GM18873 (cell line): Measurements from ENCODE around the gene CNTNAP2.

Source experiments
- ATAC-seq: cut with Tn5 transposase; IDR thresholded peaks from one replicate; pipeline ENCODE4 v1.9.1; 2021; ENCODE audit warnings: mild to moderate bottlenecking, moderate library complexity, moderate number of reproducible peaks; ENCODE audit not compliant: unreplicated experiment, low FRiP score

Gene CNTNAP2

DNA sequence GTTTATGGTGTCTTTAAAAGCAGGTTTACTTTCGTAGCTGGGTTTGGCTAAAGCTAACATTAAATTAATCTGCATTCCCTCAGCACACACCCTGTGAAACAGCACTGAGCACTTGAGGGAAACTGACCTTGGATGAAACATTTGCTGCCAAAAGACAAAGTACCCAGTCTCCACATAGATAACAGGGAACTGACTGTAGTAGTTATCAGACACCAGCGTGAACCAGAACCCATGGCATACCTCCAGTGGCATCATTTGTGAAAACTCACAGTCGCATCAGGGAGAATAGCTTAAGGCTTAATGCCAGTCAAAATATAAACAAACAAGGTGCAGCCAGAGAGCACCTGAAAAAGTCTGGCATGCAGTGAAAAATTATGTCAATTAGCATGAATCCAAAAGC, 2116.2 kb downstream of the CNTNAP2 start:
- no peak for ATAC-seq

DNA sequence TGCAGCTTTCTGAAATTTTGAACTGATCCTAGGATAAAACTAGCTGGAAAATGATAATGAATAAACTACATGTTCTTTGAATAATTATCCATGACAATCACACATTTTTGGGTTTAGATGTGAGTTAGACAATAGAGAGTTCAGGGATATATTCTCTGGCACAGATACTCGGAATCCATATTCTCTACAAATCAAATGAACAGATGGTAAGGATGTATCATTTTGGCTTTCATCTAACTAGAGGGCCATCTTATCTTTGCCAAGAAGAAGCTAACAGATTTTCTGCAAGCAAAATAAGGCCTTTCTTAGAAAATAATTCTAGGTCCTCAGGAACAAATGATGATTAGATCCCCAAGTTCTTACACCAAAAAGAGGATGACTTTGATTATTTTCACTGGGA, 2118.1 kb downstream of the CNTNAP2 start:
- ATAC-seq, result no peak

DNA sequence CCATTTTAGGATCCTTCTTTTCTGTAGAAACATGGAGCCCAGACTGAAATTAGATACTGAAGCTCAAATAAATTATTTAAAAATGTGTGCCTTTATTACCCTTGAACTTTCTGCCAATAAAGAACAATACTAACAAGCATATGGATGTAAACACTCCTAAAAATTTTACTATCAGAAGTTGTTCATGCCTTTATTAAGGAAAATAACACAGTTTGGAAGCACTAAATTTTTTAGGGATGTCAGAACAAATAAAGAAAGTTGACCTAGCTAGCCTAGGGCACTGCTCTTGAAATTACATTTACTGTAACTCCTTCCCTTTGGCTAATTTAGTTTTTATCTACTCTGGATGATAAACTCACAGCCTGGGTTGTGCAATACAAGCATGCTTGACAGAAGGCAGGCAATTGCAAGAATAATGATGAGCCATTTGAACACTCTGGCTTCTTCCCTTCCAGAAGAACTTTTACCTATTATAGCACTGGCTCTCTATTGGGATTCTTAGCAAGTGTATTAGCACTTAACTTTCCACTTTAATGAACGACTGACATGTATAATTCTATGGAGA, 2122.2 kb downstream of the CNTNAP2 start:
- ATAC-seq, result no peak

DNA sequence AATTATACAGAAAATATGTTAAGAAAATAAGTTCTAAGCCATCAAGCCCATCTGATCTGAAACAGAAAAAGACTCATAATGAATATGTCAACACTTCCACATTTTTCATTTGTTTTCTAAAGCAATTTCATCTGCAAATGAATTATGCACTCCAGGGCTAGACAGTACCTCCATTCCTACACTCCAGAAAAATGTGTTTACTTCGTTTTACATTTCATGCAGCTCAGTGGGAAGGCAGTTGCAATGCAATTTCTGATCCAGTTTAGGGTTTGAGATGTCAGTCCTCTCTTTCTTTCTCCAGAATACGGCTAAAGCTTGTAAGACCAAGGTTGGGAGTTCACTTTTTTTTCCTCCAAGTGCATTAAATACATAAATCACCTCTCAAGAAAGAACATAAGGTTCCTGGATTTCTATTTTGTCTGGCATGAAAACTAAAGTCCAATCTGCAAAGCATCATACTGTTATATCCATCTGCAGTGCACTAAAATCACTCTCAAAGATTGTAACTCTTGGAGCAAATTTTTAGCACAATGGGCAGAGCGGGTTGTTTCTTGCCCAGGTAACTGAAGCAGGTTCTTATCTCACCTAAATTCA, 2125.2 kb downstream of the CNTNAP2 start:
- ATAC-seq, result peak; percentile 11

DNA sequence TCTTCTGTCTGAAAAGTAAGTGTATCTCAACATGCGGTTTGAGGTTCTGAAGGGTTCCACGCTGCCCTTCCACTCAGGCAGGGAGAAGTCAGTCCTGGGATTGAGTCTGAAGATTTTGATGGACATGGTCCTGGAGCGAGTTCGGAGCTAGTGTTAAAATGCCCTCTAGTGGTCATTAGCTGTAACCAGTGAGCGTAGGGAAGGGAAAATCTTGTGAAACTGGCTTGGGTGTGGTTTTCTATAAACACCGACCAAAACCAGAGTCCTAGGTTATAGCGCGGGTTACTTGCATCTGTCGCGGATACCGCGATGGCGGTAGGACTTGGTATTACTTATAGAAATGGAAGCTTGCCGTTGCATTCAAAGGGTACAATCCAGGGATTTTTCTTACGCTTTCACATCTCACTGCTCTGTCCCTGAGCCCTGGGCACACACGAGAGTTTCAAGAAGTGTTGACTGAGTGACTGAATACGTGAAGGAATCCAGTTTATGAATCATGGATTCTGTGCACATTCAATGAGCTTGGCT, 2125.8 kb downstream of the CNTNAP2 start:
- peak; percentile 78 for ATAC-seq

DNA sequence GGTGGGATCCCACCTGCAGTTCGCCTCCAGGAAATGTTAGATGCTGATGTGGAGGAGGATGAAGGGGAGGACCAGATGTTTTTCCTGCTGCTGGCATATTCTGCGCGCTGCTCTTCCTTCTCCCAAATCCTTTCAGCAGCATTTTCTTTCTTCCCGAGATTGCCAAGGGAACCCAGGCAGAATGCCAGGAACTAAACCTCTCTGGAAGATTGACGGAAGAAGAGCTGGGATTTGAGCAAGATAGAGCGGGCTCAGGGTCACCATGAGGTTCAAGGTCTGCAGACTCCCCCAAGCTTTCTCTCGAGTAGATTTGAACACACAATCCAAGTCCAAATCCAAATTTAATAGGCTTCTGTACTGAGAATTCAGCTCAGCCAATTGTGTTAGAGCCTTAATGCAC, 2128.8 kb downstream of the CNTNAP2 start:
- ATAC-seq, result no peak

DNA sequence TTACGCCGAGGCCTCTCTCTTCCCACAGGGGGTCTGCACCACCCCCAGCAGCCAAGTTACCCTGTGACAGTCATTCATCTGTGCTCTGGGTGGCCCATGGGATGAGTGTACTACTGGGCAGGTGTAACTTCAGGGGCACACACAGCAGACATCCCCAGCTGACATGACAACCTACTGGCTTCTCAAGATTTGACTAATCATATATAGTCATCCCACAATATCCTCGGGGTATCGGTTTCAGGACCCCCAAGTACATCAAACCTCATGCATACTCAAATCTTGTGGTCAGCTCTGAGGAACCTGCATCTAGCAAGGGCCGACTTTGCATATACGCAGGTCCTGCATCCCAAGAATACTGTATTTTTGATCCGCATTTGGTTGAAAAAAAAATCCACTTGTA, 2137.0 kb downstream of the CNTNAP2 start:
- peak; percentile 69 for ATAC-seq

DNA sequence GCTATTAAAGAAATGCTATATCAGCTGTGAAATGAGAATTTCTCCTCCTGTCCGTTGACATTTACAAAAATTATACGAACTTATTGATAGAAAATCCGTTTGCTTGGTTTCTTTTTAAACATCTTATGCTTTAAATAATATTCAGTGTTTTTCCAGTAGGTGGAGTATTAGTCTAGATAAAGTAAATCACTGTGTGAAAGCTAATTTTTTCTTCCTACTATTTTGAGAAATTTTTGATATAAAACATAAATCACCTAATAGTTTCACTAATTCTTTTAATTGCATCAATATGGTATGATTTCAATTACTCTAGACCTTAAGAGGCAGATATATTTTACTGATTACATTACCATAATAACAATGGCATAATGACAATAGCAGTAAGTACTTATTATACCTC, 2138.7 kb downstream of the CNTNAP2 start:
- no peak for ATAC-seq

DNA sequence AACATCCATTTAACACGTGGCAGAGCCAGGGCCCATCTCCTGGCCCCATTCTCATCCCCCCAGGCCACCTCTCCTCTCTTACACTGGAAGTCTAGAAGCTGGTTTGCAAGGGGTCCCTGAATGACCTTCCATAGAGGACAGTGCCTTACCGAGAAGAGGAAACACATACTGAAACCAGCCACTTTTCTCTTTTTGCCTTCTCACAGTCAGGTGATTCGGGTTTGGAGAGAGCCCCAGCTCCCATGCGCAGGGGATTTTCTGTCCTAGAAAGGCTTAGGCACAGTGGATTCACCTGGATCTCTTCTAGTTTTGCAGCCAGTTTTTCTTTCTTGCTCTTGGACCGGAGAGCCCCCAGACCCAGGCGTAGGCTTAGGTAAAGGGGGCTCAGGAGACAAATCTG, 2139.8 kb downstream of the CNTNAP2 start:
- no peak for ATAC-seq

DNA sequence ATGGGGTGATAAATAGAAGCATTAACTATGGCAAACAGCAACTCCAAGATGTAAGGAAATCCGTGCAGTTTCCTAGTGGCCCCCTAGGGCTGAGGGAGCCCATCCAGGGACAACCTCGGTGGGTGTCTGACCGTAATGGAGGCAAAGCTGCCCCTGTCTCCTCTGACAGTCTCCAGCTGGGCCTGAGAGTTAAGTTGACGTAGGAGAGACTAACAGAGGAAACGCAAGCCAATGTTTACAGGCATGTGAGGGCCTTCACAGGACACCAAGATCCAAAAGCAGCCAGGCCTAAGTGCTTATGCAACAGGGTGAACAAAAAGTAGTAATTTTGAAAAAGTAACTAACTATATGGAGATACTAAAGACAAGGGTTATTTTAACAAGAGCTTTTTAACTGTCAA, 2144.0 kb downstream of the CNTNAP2 start:
- no peak for ATAC-seq

DNA sequence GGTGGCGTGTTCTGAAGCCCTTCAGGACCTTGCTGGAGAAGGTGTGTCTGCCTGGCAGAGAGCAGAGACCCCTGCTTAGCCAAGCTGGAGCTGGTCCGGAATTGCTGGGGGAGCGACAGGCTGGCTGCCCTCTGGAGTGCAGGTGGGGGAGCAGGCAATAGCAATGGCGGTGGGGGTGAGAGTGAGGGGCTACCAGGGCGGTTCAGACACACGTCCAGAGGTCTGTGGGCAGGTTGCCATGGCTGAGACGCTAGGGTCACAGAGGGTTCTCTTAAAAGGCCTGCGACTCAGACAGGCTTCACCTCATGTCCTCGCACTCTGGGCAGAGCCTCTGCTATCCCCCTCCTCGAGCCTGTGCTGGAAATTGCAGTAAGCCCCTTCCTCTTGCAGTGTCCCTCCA, 2144.9 kb downstream of the CNTNAP2 start:
- ATAC-seq, result no peak

DNA sequence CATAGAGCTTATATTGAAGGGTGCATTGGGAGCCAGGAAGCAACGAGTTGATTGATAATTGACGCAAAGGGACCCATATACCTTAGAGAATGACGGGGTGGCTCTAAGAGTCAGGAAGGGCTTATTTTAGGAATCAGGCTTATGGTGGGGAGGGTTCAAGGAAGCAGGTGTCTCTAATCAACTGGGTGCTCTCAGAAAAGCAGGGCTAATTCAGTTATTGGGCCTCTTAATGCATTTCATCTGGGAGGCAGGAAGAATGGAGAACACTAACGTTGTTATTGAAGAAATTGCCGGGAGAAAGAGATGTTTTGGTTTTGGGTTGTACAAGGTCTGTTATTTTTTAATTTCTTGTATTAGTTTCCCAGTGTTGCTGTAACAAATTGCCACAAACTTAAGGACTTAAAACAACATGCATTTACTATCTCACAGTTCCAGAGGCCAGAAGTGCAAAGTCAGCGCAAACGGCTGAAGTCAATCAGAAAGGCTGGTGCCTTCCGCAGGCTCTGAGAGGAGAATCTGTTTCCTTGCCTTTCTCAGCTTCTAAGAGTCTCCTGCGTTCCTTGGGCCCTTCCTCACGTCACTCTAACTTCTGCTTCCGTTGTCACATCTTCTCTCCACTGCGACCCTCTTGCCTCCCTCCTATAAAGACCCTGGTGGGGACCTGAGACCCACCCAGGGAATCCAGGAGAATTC, 2145.5 kb downstream of the CNTNAP2 start:
- no peak for ATAC-seq

DNA sequence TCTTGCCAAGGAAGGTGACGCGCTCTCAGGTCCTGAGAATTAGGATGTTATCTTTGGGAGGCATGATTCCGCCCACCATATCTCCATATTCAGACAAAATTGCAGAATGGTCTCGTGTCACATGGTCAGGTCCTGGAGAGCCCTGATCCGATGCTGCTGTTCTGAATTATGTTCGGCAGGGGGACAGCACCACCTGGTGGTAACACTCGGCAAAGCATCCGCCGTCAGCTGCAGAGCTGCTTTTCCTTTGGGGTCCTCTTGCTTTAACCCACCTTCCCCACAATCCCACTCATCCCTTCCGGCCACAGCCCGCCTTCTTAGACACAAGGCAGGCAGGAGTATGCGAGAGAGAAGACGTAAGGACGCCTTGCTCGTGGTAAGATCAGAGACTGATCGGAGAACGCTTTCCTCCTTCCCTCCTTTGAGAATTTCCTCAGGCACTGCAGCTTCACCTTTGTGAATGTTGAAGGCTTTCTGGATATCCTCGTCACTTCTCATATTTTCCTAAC, 2146.2 kb downstream of the CNTNAP2 start:
- no peak for ATAC-seq

DNA sequence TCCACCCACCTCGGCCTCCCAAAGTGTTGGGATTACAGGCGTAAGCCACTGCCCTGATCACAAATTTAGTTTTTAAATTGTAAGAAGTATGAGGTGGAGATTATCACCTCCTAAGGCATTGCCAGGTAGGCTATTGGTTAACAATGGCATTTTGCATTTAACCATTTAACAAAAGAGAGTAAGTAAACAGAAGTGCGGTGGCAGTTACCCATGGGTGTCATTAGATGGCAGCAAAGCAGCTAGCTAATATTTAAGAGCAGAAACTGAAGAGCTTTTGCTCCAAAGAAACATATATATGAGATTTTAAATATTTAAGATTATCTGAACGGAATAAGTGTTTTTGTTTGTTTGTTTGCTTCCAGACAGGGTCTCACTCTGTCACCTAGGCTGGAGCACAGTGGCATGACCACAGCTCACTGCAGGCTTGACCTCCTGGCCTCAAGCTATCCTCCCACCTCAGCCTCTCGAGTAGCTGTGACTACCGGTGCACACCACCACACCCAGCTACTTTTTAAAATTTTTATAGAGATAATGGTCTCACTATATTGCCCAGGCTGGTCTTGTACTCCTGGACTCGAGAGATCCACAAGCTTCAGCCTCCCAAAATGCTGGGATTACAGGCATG, 2148.4 kb downstream of the CNTNAP2 start:
- no peak for ATAC-seq

DNA sequence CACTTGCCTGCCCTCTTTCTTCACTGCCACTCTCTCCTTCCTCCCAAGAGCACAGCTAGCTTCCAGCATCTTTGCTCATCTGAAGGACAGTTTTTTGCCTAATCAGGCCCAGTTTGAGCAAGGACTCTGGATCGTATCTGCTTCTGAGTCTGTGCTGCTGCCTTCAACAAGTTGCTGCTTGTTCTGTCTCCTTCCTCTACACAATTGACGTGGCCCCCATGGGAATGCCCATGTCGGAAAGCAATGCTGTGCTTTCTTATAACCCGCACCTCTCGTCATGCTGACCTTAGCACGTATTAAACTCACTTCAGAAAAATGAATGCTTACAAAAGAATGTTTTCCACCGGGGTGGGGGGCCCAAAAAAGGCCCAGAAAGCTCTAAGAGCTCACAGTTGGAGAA, 2149.3 kb downstream of the CNTNAP2 start:
- ATAC-seq, result no peak

DNA sequence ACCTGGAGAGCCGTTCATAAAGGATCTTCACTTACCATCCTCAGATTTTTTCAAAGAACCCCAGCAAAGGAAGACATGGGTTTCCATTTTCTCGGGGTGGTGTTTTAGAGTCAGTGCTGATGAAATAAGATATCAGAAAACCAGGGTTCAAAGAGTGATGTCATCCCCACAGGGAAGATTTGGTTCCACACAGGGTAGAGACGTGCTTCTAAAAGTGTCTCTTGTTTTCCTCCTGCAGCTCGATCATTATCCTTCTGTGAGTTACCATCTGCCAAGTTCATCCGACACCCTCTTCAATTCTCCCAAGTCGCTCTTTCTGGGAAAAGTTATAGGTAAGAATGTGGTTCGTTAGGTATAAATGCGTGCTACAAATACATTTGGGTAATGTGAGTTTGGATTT, 2150.2 kb downstream of the CNTNAP2 start:
- no peak for ATAC-seq

DNA sequence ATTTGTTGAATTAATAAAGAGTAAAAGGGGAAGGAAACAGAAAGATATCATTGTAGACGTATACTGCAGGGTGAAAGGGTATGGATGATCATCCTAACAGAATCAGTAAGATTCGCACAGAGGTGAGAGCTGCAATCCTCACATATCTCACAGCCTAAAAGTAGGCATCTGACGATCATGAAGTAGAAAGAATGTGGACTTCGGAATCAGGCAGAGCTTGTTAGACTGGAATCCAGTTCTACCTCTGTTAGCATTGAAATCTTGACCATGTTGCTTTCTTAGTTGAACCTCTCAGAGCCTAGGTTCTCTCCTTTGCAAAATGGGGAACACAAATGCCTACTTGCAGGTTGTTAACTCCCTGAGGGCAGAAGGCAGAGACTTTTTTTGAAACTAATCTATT, 2154.0 kb downstream of the CNTNAP2 start:
- ATAC-seq, result no peak

DNA sequence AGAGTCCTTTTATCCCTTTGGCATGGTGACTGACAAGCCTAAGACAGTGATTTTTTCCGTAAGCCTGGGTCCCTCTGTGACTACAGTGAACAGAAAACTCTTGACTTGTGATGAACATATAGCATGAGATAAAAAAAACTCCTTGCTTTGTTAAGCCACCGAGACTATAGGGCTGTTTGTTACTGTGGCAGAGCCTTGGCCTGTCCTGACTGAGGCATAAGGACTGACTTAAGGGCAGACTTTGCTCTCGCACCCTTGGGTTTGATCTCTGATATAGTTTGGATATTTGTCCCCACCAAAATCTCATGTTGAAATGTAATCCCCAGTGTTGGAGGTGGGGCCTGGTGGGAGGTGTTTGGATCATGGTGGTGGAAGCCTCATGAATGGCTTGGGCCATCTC, 2157.5 kb downstream of the CNTNAP2 start:
- ATAC-seq, result no peak

DNA sequence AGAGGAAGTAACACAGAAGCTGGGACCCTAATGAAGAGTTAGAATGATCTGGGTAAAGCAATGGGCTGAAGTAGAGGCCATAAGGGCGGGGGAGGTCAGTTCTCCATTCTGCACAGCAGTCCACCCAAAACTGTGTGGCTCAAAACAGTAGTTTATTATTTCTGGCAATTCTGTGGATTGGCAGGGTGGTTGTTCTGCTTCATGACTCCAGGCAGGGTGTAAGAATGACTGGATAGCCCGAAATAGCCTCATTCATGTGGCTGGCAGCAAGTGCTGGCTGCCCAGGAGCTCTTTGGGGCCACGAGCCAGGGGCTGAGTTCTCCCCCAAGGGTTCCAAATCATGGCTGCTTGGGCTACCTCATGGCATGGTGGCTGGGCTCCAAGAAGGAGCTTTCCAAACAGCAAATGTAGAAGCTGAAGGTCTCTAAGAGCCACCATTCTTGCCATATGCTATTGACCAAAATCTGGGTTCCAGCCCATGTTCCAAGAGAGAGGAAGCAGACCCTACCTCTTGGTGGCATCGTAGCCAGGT, 2158.8 kb downstream of the CNTNAP2 start:
- no peak for ATAC-seq

DNA sequence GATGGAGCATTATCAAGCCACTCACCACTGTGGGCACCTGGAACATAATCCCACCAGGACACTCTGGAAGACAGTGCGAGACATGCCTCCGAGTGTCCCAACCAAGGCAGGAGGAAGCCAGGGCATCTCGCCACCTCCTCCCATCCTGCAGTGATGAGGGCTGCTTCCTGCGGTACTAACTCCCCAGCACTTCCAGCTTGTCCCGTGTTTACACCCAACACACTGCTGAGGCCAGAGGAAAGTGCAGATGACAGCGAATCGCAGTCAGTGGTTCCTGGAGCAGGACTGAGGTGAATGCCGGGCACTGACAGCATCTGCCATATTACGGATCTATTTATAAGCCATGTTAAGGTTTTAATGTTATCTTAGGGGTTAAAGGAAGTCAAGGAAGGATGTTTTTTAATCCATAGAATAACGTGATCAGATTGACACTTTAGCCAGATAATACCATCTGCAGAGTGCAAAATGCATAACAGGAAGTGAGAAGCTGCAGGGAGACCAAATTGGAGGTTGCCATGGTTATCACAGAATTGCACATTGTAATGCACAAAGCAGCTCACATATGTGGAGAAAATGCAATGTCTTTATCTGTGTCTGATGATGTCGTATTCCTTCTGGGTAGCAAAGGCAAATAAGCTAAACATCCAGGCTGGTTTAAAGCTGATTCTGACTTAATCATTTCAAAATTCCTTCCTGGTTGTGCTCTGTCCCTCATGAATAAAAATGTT, 2159.9 kb downstream of the CNTNAP2 start:
- no peak for ATAC-seq
